HepG2 (cell line): ENCODE measurements around the gene IL31. TPM values are rescaled to one million over a fixed set of nuclear protein-coding genes. Genes with fewer than 3 reads are reported as not detected.

Experiments
- ARHGAP35 ChIP-seq: sonication (generic); formaldehyde crosslinking; IDR thresholded peaks from 2 replicates; pipeline ENCODE4 v1.9.0; 2022; ENCODE audit warnings: mild to moderate bottlenecking, inconsistent platforms, moderate library complexity, missing genetic modification reagents, borderline replicate concordance
- ATF5 ChIP-seq: sonication (generic); formaldehyde crosslinking; IDR thresholded peaks from 2 replicates; pipeline ENCODE4 v1.4.0; 2020; ENCODE audit warnings: mild to moderate bottlenecking, low read depth, missing genetic modification reagents
- ATF7-NPFF ChIP-seq: sonication (generic); formaldehyde crosslinking; IDR thresholded peaks from 2 replicates; pipeline ENCODE4 v1.8.1; 2023; ENCODE audit warnings: mild to moderate bottlenecking, low read depth, missing genetic modification reagents, moderate library complexity
- ATRX ChIP-seq: sonication (generic); formaldehyde crosslinking; IDR thresholded peaks from 2 replicates; pipeline ENCODE4 v1.4.0; 2020; ENCODE audit warnings: missing genetic modification reagents, borderline replicate concordance
- DR1 ChIP-seq: sonication (generic); formaldehyde crosslinking; IDR thresholded peaks from 2 replicates; pipeline ENCODE4 v1.8.0; 2021; ENCODE audit warnings: mild to moderate bottlenecking, missing genetic modification reagents, inconsistent platforms
- ESRRA ChIP-seq: sonication (generic); formaldehyde crosslinking; IDR thresholded peaks from 2 replicates; pipeline ENCODE4 v1.5.1; 2020; ENCODE audit warnings: mild to moderate bottlenecking, low read depth, missing genetic modification reagents
- FIP1L1 ChIP-seq: fragments of 200-400 bp; formaldehyde crosslinking; IDR thresholded peaks from 2 replicates; pipeline ENCODE4 v1.6.1; 2018; ENCODE audit warnings: low read depth, mild to moderate bottlenecking, low read length, moderate library complexity, borderline replicate concordance; ENCODE audit not compliant: insufficient read depth
- IKZF4 ChIP-seq: sonication (generic); formaldehyde crosslinking; IDR thresholded peaks from 2 replicates; pipeline ENCODE4 v1.5.1; 2020; ENCODE audit warnings: borderline replicate concordance, mild to moderate bottlenecking, low read depth, missing genetic modification reagents; ENCODE audit errors: not compliant biosample characterization
- IKZF5 ChIP-seq: IDR thresholded peaks from 2 replicates; pipeline ENCODE4 v1.6.1; 2018; ENCODE audit warnings: missing genetic modification reagents, mild to moderate bottlenecking, missing compliant biosample characterization
- IRF9 ChIP-seq: sonication (generic); formaldehyde crosslinking; IDR thresholded peaks from 2 replicates; pipeline ENCODE4 v1.8.0; 2022; ENCODE audit warnings: missing genetic modification reagents, mild to moderate bottlenecking, borderline replicate concordance
- JUNB ChIP-seq: sonication (generic); formaldehyde crosslinking; IDR thresholded peaks from 2 replicates; pipeline ENCODE4 v1.8.0; 2022; ENCODE audit warnings: missing genetic modification reagents, mild to moderate bottlenecking, borderline replicate concordance
- POLR2A ChIP-seq, 2 experiments: IDR thresholded peaks; 2 replicates each; pipeline ENCODE4 v1.6.1; 2011; ENCODE audit warnings: low read depth in 2 of 2, low read length in 2 of 2, mild to moderate bottlenecking in 1 of 2, moderate library complexity in 1 of 2; ENCODE audit not compliant: insufficient read depth in 1 of 2
- RNF219 ChIP-seq: sonication (generic); formaldehyde crosslinking; IDR thresholded peaks from 2 replicates; pipeline ENCODE4 v1.5.0; 2020; ENCODE audit warnings: mild to moderate bottlenecking, missing genetic modification reagents
- SALL1 ChIP-seq: sonication (generic); formaldehyde crosslinking; IDR thresholded peaks from 2 replicates; pipeline ENCODE4 v1.8.0; 2022; ENCODE audit warnings: mild to moderate bottlenecking, missing genetic modification reagents
- SMAD1 ChIP-seq: sonication (generic); formaldehyde crosslinking; IDR thresholded peaks from 2 replicates; pipeline ENCODE4 v1.4.0; 2020; ENCODE audit warnings: missing genetic modification reagents, low read depth, mild to moderate bottlenecking, borderline replicate concordance
- SNRNP70 ChIP-seq: fragments of 200-400 bp; formaldehyde crosslinking; IDR thresholded peaks from 2 replicates; pipeline ENCODE4 v1.6.1; 2017; ENCODE audit warnings: mild to moderate bottlenecking, low read depth, low read length, moderate library complexity
- TARDBP ChIP-seq: sonication (generic); formaldehyde crosslinking; IDR thresholded peaks from 2 replicates; pipeline ENCODE4 v1.8.0; 2022; ENCODE audit warnings: mild to moderate bottlenecking, missing genetic modification reagents
- UBTF ChIP-seq: sonication (generic); formaldehyde crosslinking; IDR thresholded peaks from 2 replicates; pipeline ENCODE4 v1.4.0; 2020; ENCODE audit warnings: mild to moderate bottlenecking, missing genetic modification reagents
- ZNF326 ChIP-seq: sonication (generic); formaldehyde crosslinking; IDR thresholded peaks from 2 replicates; pipeline ENCODE4 v1.4.0; 2020; ENCODE audit warnings: missing genetic modification reagents, borderline replicate concordance
- ZNF331 ChIP-seq: sonication (generic); formaldehyde crosslinking; IDR thresholded peaks from 2 replicates; pipeline ENCODE4 v1.4.0; 2020; ENCODE audit warnings: missing genetic modification reagents
- ZNF678 ChIP-seq: sonication (generic); formaldehyde crosslinking; IDR thresholded peaks from 2 replicates; pipeline ENCODE4 v1.4.0; 2020; ENCODE audit warnings: mild to moderate bottlenecking, missing genetic modification reagents
- polyA plus RNA-seq, 8 experiments: library from polyadenylated mRNA; depleted of rRNA in 3 of 8; stranded (reverse) in 7 of 8; unstranded in 1 of 8; fragments of >200 nt; fragmentation: Illumina TruSeq in 4 of 8; extraction: Trizol in 4 of 8; gene quantifications; 2 replicates each; pipeline versions ENCODE4 v1.2.1 to v1.2.3, GENCODE V29; 2011 to 2016; ENCODE audit warnings: low read depth in 4 of 8, missing spikeins in 1 of 8, mixed read lengths in 1 of 8; ENCODE audit not compliant: insufficient read depth in 1 of 8
- total RNA-seq, 5 experiments: library from RNA; depleted of rRNA; stranded (reverse); fragments of >200 nt; fragmentation: Illumina TruSeq; extraction: Trizol; gene quantifications; 2 replicates each; pipeline ENCODE4 v1.2.3, GENCODE V29; 2016; ENCODE audit warnings: low read depth in 1 of 5

The IL31 gene
- total and polyA plus RNA-seq, 2 of the 13 experiments (the other 11 are each of a cell fraction or from before 2014, with no cell fraction given) = not detected

GRCh38 chr12:122203301-122204166 lies 29.5 kb upstream of the IL31 start, which contains the start of gene B3GNT4 (continued):
- TF ChIP-seq ESRRA = no peak
- TF ChIP-seq ATF7-NPFF (CRISPR knock-in tag) = no peak
- no peak for TF ChIP-seq ATRX (CRISPR knock-in tag)
- 0 out of 2 replicates have a peak, but pooled peaks have one; percentile 15 for TF ChIP-seq SALL1
- TF ChIP-seq SNRNP70 = no peak
- no peak for TF ChIP-seq RNF219 (CRISPR knock-in tag)
- TF ChIP-seq ARHGAP35 (CRISPR knock-in tag) = no peak
- TF ChIP-seq SMAD1 (CRISPR knock-in tag) = no peak
- TF ChIP-seq JUNB = no peak
- TF ChIP-seq DR1 = no peak
- 0 out of 2 replicates have a peak, but pooled peaks have one; percentile 21 for TF ChIP-seq ZNF331 (CRISPR knock-in tag)
- no peak for TF ChIP-seq TARDBP (CRISPR knock-in tag)
- no peak for TF ChIP-seq IKZF4 (CRISPR knock-in tag)
- TF ChIP-seq ZNF326 = no peak
- TF ChIP-seq POLR2A (IDR thresholded peaks at IDR 0.05; ENCODE audit: insufficient read depth in 1 of 2, low read depth in 2 of 2, low read length in 2 of 2) = no peak
- no peak for TF ChIP-seq IRF9 (CRISPR knock-in tag)
- no peak for TF ChIP-seq FIP1L1
- peak; percentile 27; the same call in 1 of the 2 replicates for TF ChIP-seq UBTF (CRISPR knock-in tag)
- TF ChIP-seq ATF5 = no peak
- no peak for TF ChIP-seq ZNF678 (CRISPR knock-in tag)
- no peak for TF ChIP-seq IKZF5 (CRISPR knock-in tag)
